ENCODE data around the gene SKAP1. TPM values are rescaled to one million over a fixed set of nuclear protein-coding genes. Genes with fewer than 3 reads are reported as not detected.
A peak's percentile ranks its signal among the peaks of the same experiment; 100 is the strongest.

Gene SKAP1
- 11.5 TPM for polyA plus RNA-seq

GRCh38 chr17:48429638-48430586 is at the start of gene SKAP1:
Gene SKAP1 (minus strand): TSS chr17:48430214.
- Mint-ChIP-seq H3K36me3 (no peaks in the 10 kb centered on the region), H3K4me1 (peaks cover 12 to 50% (median 28%) of the 10 kb centered on the region in 3 donors), H3K27me3 (peaks cover 44% of the 10 kb centered on the region), H3K4me3 (peak within 1 kb of the TSS; percentile 19 to 96 (median 83)), H3K9me3 (peaks cover 0 to 4% (median 0%) of the 10 kb centered on the region in 3 donors), H3K27ac (peak within 1 kb of the TSS in 2 of 3 donors; percentile 59 to 74)

GRCh38 chr17:48479014-48479402 is 49.0 kb upstream of the SKAP1 start:
- no peaks in the 10 kb centered on the region for H3K27me3 Mint-ChIP-seq
- no peaks in the 10 kb centered on the region for H3K36me3 Mint-ChIP-seq
- no peak overlapping the region for H3K27ac Mint-ChIP-seq
- no peak overlapping the region for H3K4me3 Mint-ChIP-seq
- no peaks in the 10 kb centered on the region for H3K9me3 Mint-ChIP-seq
- peaks cover 4 to 9% (median 7%) of the 10 kb centered on the region in 3 donors for H3K4me1 Mint-ChIP-seq

GRCh38 chr17:48478224-48479013 is 48.4 kb upstream of the SKAP1 start:
- Mint-ChIP-seq H3K27ac (no peak overlapping the region), H3K36me3 (no peaks in the 10 kb centered on the region), H3K27me3 (no peaks in the 10 kb centered on the region), H3K4me3 (no peak overlapping the region), H3K4me1 (peaks cover 3 to 9% (median 5%) of the 10 kb centered on the region in 3 donors), H3K9me3 (no peaks in the 10 kb centered on the region)

- no peaks in the 10 kb centered on the region for H3K36me3 Mint-ChIP-seq
- no peaks in the 10 kb centered on the region for H3K27me3 Mint-ChIP-seq
- H3K4me1 Mint-ChIP-seq: peaks cover under 1 to 9% (median 4%) of the 10 kb centered on the region in 3 donors
- H3K4me3 Mint-ChIP-seq: no peak overlapping the region
- no peak overlapping the region for H3K27ac Mint-ChIP-seq
- H3K9me3 Mint-ChIP-seq: no peaks in the 10 kb centered on the region
Measured at GRCh38 chr17:48477221-48477620, 47.2 kb upstream of the SKAP1 start.

- no peaks in the 10 kb centered on the region for H3K36me3 Mint-ChIP-seq
- no peak overlapping the region for H3K4me3 Mint-ChIP-seq
- H3K27me3 Mint-ChIP-seq: peaks cover 7% of the 10 kb centered on the region
- no peaks in the 10 kb centered on the region for H3K9me3 Mint-ChIP-seq
- H3K4me1 Mint-ChIP-seq: peaks cover 0 to 1% (median 0%) of the 10 kb centered on the region in 3 donors
- no peak overlapping the region for H3K27ac Mint-ChIP-seq
Measured at GRCh38 chr17:48472411-48473281, 42.6 kb upstream of the SKAP1 start.

- H3K27ac Mint-ChIP-seq: no peak overlapping the region
- no peak overlapping the region for H3K4me3 Mint-ChIP-seq
- H3K9me3 Mint-ChIP-seq: no peaks in the 10 kb centered on the region
- no peaks in the 10 kb centered on the region for H3K36me3 Mint-ChIP-seq
- peaks cover 0 to 1% (median 0%) of the 10 kb centered on the region in 3 donors for H3K4me1 Mint-ChIP-seq
- peaks cover 8% of the 10 kb centered on the region for H3K27me3 Mint-ChIP-seq
Measured at GRCh38 chr17:48471817-48472410, 41.9 kb upstream of the SKAP1 start.

GRCh38 chr17:48470388-48471034 is 40.5 kb upstream of the SKAP1 start:
- H3K36me3 Mint-ChIP-seq: no peaks in the 10 kb centered on the region
- H3K27me3 Mint-ChIP-seq: peaks cover 12% of the 10 kb centered on the region
- peak overlapping the region in 1 of 3 donors; percentile 28 for H3K27ac Mint-ChIP-seq
- H3K4me3 Mint-ChIP-seq: no peak overlapping the region
- no peaks in the 10 kb centered on the region for H3K9me3 Mint-ChIP-seq
- H3K4me1 Mint-ChIP-seq: peaks cover 0 to 1% (median 0%) of the 10 kb centered on the region in 3 donors

GRCh38 chr17:48469227-48469626 is 39.2 kb upstream of the SKAP1 start:
- Mint-ChIP-seq H3K36me3 (no peaks in the 10 kb centered on the region), H3K27ac (no peak overlapping the region), H3K4me3 (no peak overlapping the region), H3K27me3 (peaks cover 14% of the 10 kb centered on the region), H3K9me3 (no peaks in the 10 kb centered on the region), H3K4me1 (peaks cover 0 to 1% (median 0%) of the 10 kb centered on the region in 3 donors)

- H3K36me3 Mint-ChIP-seq: no peaks in the 10 kb centered on the region
- no peaks in the 10 kb centered on the region for H3K9me3 Mint-ChIP-seq
- peaks cover 17% of the 10 kb centered on the region for H3K27me3 Mint-ChIP-seq
- H3K27ac Mint-ChIP-seq: peak overlapping the region in 1 of 3 donors; percentile 28
- H3K4me3 Mint-ChIP-seq: no peak overlapping the region
- H3K4me1 Mint-ChIP-seq: peaks cover 0 to 1% (median 0%) of the 10 kb centered on the region in 3 donors
Measured at GRCh38 chr17:48468299-48468698, 38.3 kb upstream of the SKAP1 start.

- H3K27ac Mint-ChIP-seq: no peak overlapping the region
Measured at GRCh38 chr17:48465884-48466283, 35.9 kb upstream of the SKAP1 start.

GRCh38 chr17:48463526-48463925 is 33.5 kb upstream of the SKAP1 start:
- Mint-ChIP-seq H3K9me3 (no peaks in the 10 kb centered on the region), H3K4me1 (no peaks in the 10 kb centered on the region), H3K27me3 (peaks cover 23% of the 10 kb centered on the region), H3K36me3 (no peaks in the 10 kb centered on the region), H3K27ac (peak overlapping the region in 1 of 3 donors; percentile 55), H3K4me3 (peak overlapping the region in 1 of 4 donors; percentile 35)

More at GRCh38 chr17:48465884-48466283, 35.9 kb upstream of the SKAP1 start:
- no peaks in the 10 kb centered on the region for H3K36me3 Mint-ChIP-seq
- H3K27me3 Mint-ChIP-seq: peaks cover 22% of the 10 kb centered on the region
- no peak overlapping the region for H3K4me3 Mint-ChIP-seq
- peaks cover 0 to 1% (median 0%) of the 10 kb centered on the region in 3 donors for H3K4me1 Mint-ChIP-seq
- no peaks in the 10 kb centered on the region for H3K9me3 Mint-ChIP-seq

GRCh38 chr17:48462946-48463345 is 32.9 kb upstream of the SKAP1 start:
- Mint-ChIP-seq H3K4me3 (no peak overlapping the region), H3K27me3 (peaks cover 23% of the 10 kb centered on the region), H3K36me3 (no peaks in the 10 kb centered on the region), H3K4me1 (no peaks in the 10 kb centered on the region), H3K27ac (no peak overlapping the region), H3K9me3 (no peaks in the 10 kb centered on the region)

GRCh38 chr17:48460052-48460451 is 30.0 kb upstream of the SKAP1 start:
- Mint-ChIP-seq H3K36me3 (peaks cover 1% of the 10 kb centered on the region), H3K27me3 (peaks cover 23% of the 10 kb centered on the region), H3K9me3 (peaks cover 0 to under 1% (median 0%) of the 10 kb centered on the region in 3 donors), H3K4me1 (peaks cover 0 to 10% (median 7%) of the 10 kb centered on the region in 3 donors), H3K27ac (no peak overlapping the region), H3K4me3 (no peak overlapping the region)
